ENCODE measurements around the gene LDAH. TPM values are rescaled to one million over a fixed set of nuclear protein-coding genes. Genes with fewer than 3 reads are reported as not detected.
A peak's percentile ranks its signal among the peaks of the same experiment; 100 is the strongest.

LDAH gene
- polyA plus RNA-seq, 1 experiment = 10.0 TPM

DNA sequence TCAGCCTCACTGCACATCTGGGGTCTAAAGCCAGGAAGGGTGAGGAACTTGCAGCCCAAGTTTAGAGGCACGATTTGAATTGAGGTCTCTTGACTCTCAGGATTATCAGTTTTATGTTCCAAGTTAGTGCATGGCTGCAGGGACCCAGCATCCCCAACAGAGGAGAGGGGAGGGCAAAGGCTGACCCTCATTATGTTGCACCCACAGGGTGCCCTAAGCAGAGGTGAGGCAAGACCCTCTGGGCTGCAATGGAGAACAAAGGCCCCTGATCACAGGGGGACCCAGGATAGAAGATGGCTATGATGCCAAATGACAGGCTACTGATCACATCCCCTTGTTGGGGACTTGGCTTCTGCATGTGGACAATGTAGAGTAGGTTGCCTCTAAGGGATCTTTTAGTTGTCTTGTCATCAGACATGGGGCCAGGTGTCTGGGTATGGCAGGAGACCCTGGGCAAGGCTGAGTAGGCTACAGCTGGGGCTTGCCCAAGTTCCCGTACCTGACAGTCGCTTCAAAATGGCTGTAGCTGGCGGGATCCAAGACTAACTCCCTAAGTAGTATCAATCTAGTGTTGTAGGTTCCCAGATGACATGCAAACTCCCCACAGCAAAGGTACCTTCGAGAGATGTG is 160.5 kb downstream of the LDAH start:
- CTCF ChIA-PET = interaction anchor here (0.6 to 11.3 kb wide), 29 partner anchors 10 to 456 kb away, joined by 3 to 221 read pairs (median 6); partner anchors contain the start of gene HS1BP3

DNA sequence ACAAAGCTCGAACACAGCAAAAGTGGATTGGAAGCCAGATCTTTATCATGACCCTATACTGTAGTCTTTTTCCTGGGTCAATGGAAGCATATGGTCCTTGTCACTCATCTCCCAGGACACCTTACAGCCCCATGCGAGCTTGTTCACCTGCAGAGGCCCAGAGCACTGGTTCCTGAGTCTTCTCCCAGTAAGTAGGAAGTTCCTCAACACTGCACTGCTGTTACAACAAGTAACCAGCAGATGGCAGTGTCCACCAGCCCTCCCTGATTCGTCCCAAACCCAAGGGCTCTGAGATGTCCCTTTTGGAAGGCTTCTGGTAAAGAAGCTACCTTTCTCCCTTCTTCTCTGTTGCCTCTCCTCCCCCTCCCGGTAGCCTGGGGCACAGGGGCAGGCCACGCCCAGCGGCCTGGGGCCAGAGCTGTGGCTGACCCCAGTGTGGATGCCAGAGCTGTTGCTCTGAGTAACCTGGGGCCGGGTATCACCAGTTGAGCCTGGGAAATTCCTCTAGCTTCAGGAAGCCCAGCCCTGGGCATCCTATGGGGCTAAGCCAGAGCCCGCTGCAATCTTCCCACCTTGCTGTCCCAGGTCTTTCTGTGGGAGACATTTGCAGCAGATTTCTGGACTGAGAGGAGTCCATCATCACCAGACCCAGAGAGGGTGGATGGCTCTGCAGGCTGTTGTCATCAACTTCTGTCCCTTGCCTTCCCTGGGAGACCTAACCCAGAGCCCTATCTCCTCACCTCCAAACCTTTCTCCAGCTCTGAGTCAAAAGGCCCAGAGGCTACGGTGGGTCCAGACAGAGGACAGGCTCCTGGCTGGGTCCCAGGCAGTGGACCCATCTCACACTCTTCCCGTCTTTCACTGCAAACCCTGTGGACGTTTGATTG is 161.2 kb downstream of the LDAH start:
- TF ChIP-seq, protein P1, sequence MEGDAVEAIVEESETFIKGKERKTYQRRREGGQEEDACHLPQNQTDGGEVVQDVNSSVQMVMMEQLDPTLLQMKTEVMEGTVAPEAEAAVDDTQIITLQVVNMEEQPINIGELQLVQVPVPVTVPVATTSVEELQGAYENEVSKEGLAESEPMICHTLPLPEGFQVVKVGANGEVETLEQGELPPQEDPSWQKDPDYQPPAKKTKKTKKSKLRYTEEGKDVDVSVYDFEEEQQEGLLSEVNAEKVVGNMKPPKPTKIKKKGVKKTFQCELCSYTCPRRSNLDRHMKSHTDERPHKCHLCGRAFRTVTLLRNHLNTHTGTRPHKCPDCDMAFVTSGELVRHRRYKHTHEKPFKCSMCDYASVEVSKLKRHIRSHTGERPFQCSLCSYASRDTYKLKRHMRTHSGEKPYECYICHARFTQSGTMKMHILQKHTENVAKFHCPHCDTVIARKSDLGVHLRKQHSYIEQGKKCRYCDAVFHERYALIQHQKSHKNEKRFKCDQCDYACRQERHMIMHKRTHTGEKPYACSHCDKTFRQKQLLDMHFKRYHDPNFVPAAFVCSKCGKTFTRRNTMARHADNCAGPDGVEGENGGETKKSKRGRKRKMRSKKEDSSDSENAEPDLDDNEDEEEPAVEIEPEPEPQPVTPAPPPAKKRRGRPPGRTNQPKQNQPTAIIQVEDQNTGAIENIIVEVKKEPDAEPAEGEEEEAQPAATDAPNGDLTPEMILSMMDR (IDR thresholded peaks at IDR 0.05; ENCODE audit: insufficient read depth, low read depth, low read length) = peak; percentile 96
- H3K27me3 ChIP-seq (ENCODE audit: control insufficient read depth, insufficient read depth, low read length) = peaks cover 35% of the 10 kb centered on the region
- H3K36me3 ChIP-seq (ENCODE audit: control insufficient read depth, insufficient read depth, low read length) = no peaks in the 10 kb centered on the region
- H3K4me3 ChIP-seq (ENCODE audit: low read depth, low read length) = no peak overlapping the region
- no peak for DNase-seq (ENCODE audit: low read depth)
- ChIA-PET CTCF (interaction anchor here (0.6 to 11.3 kb wide), 55 partner anchors 9 to 900 kb away, joined by 3 to 221 read pairs (median 4); partner anchors contain the start of genes HS1BP3 and LDAH), POLR2A (no interaction called here)

More for the DNA sequence above, 160.5 kb downstream of the LDAH start:
- POLR2A ChIA-PET = no interaction called here
- no peak overlapping the region for H3K4me3 ChIP-seq (ENCODE audit: low read depth, low read length)
- no peak for DNase-seq (ENCODE audit: low read depth)
- peaks cover 35% of the 10 kb centered on the region for H3K27me3 ChIP-seq (ENCODE audit: control insufficient read depth, insufficient read depth, low read length)
- TF ChIP-seq, protein P1 (IDR thresholded peaks at IDR 0.05; ENCODE audit: insufficient read depth, low read depth, low read length) = no peak
- no peaks in the 10 kb centered on the region for H3K36me3 ChIP-seq (ENCODE audit: control insufficient read depth, insufficient read depth, low read length)

DNA sequence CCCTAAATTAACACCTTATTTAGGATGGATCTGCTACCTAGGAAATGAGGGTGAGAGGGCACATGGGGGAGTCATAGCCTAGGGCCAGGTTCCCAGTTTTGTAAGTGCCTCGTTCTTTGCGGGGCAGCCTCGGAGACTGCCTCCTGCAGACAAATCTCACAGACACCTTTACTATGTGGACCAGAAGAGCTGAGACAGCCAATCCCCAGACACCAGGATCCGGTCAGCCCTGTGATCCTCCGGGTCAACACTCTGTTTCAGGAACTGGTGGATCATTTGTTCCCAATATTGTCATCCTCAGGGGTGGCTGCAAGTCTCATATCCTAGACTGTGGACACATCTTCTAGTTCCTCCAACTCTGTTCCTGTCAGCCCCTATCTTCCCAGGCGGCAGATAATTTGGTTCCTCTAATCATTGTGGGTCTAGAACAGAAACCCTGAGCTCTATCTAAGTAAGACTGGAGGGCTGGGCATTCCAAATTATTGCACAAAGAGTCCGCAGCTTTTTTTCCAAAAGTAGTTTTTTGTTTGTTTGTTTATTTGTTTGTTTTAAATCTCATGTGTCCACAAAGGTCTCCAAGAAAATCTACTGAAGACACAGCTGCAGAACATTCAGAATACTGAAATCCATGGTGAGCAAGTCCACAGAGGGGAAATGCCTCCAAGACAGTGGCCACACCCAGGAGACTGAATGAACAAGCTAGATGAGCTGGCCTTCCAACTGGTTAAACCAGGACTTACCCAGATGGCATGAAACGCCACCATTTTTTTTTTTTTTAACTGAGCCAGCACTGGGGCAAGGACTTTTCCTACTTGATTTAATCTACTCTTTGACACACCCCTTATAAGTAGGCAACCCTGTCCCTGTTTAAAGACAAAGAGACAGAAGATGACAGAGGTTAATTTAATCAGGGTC is 162.1 kb downstream of the LDAH start:
- Histone ChIP-seq H3K4me3 (ENCODE audit: low read depth, low read length) (no peak overlapping the region), H3K27me3 (ENCODE audit: control insufficient read depth, insufficient read depth, low read length) (peaks cover 32% of the 10 kb centered on the region), H3K36me3 (ENCODE audit: control insufficient read depth, insufficient read depth, low read length) (no peaks in the 10 kb centered on the region)
- TF ChIP-seq, protein P1 (IDR thresholded peaks at IDR 0.05; ENCODE audit: insufficient read depth, low read depth, low read length) = no peak
- ChIA-PET CTCF (interaction anchor here (0.6 to 11.3 kb wide), 43 partner anchors 9 to 901 kb away, joined by 3 to 221 read pairs (median 6); partner anchors contain the start of genes HS1BP3 and LDAH), POLR2A (no interaction called here)
- DNase-seq (ENCODE audit: low read depth) = no peak

DNA sequence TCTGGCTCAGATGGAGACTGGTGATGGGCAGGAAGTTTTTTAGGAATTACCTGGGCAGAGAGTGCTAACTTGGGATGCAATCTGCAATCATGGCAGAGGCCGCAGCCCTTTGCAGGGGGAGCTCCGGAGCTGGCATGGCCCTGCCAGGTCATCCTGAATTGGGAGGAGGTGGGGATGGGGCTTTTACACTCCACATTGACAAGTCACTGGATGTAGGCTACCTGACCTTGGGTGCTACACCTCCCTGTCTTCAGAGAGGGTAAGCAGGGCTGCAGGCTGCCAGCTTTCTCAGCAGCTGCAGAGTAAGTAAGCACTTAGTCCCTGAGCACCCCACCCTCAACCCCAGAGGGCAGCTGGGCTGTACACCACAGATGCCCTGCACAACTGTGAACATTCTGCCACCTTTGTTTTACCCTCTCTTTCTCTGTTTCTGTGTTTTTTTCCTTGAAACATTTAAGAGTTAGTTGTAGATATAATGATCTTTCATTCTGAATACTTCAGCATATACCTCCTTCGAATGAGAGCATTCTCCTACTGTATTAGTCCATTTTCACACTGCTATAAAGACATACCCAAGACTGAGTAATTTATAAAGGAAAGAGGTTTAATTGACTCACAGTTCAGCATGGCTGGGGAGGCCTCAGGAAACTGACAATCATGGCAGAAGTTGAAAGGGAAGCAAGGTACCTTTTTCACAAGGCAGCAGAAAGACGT is 165.2 kb downstream of the LDAH start:
- Histone ChIP-seq H3K4me3 (ENCODE audit: low read depth, low read length) (no peak overlapping the region), H3K36me3 (ENCODE audit: control insufficient read depth, insufficient read depth, low read length) (no peaks in the 10 kb centered on the region), H3K27me3 (ENCODE audit: control insufficient read depth, insufficient read depth, low read length) (peaks cover 13% of the 10 kb centered on the region)
- no peak for DNase-seq (ENCODE audit: low read depth)
- ChIA-PET CTCF (interaction anchor here (0.6 to 11.0 kb wide), 3 partner anchors 7 to 292 kb away, joined by 3 to 126 read pairs (median 3); partner anchors contain the start of gene GDF7), POLR2A (no interaction called here)
- TF ChIP-seq, protein P1 (IDR thresholded peaks at IDR 0.05; ENCODE audit: insufficient read depth, low read depth, low read length) = no peak
